A549 (cell line): Measurements from ENCODE around the gene ADARB2. TPM values are rescaled to one million over a fixed set of nuclear protein-coding genes. Genes with fewer than 3 reads are reported as not detected.

Experiments used
- ATAC-seq, 2 experiments: fragments of 200-7000 bp in 1 of 2; fragments of >200 bp in 1 of 2; cut with Nextera tagmentation in 1 of 2; cut with Tn5 transposase in 1 of 2; 3 replicates each; pipeline versions ENCODE4 v1.8.0 to v1.9.1; 2018 to 2020; ENCODE audit warnings: mild to moderate bottlenecking in 1 of 2, moderate library complexity in 1 of 2
- CTCF ChIA-PET: fragments of 300-600 bp; sonication (Branson Sonifier 250); formaldehyde crosslinking; extraction: SDS; loops from one replicate; lab custom pipeline; 2021; ENCODE audit warnings: antibody characterized with exemption, inconsistent platforms; lab: Yijun Ruan, JAX
- POLR2A ChIA-PET: fragments of 350-600 bp; formaldehyde crosslinking; extraction: SDS; loops from one replicate; lab custom pipeline; 2021; ENCODE audit warnings: antibody characterized with exemption, inconsistent platforms; lab: Yijun Ruan, JAX
- DNase-seq, 2 experiments: peaks; one replicate each; pipeline versions ENCODE4 v3.0.0 to v3.0.0-alpha.2; 2011 to 2016; ENCODE audit warnings: low read depth in 1 of 2, low spot score in 1 of 2
- FAIRE-seq: peaks from 2 replicates; lab custom pipeline; 2011; peaks lifted over from hg19 to GRCh38; lab: Jason Lieb, UNC
- H3K27ac ChIP-seq, 2 experiments: fragments of >200 bp; sonication (Bioruptor Twin); formaldehyde crosslinking; 3 replicates each; pipeline ENCODE4 v1.5.1; 2016 to 2017
- H3K4me1 ChIP-seq: fragments of >200 bp; sonication (Bioruptor Twin); formaldehyde crosslinking; 3 replicates; pipeline ENCODE4 v1.6.1; 2016
- H3K4me2 ChIP-seq: fragments of >200 bp; sonication (Bioruptor Twin); formaldehyde crosslinking; 3 replicates; pipeline ENCODE4 v1.6.1; 2016
- H3K4me3 ChIP-seq: fragments of >200 bp; sonication (Bioruptor Twin); formaldehyde crosslinking; 3 replicates; pipeline ENCODE4 v1.5.1; 2016
- H3K9me3 ChIP-seq: fragments of >200 bp; sonication (Bioruptor Twin); formaldehyde crosslinking; 3 replicates; pipeline ENCODE4 v1.6.1; 2016
- BCL3 ChIP-seq: fragments of >200 bp; sonication (Bioruptor Twin); formaldehyde crosslinking; IDR thresholded peaks from 3 replicates; pipeline ENCODE4 v1.6.1; 2016
- BHLHE40 ChIP-seq: IDR thresholded peaks from 2 replicates; pipeline ENCODE4 v1.6.1; 2012; ENCODE audit warnings: low read depth, low read length, inconsistent platforms
- CBX2 ChIP-seq: fragments of 200-600 bp; sonication (generic); IDR thresholded peaks from 2 replicates; pipeline ENCODE4 v1.6.1; 2016; ENCODE audit warnings: low read depth, mild to moderate bottlenecking, borderline replicate concordance
- CBX8 ChIP-seq: fragments of 200-600 bp; sonication (generic); IDR thresholded peaks from 2 replicates; pipeline ENCODE4 v1.6.1; 2016
- CEBPB ChIP-seq, 2 experiments: fragments of >200 bp in 1 of 2; sonication (Bioruptor Twin) in 1 of 2; formaldehyde crosslinking in 1 of 2; IDR thresholded peaks; 2 replicates each; pipeline ENCODE4 v1.6.1; 2012 to 2016
- CHD4 ChIP-seq: fragments of 200-600 bp; sonication (generic); IDR thresholded peaks from 2 replicates; pipeline ENCODE4 v1.6.1; 2016; ENCODE audit warnings: antibody characterized with exemption, mild to moderate bottlenecking, borderline replicate concordance
- CTCF ChIP-seq: fragments of >200 bp; sonication (Bioruptor Twin); formaldehyde crosslinking; IDR thresholded peaks from 3 replicates; pipeline ENCODE4 v1.5.1; 2016
- EHF ChIP-seq: fragments of 250-450 bp; sonication (Bioruptor Pico); IDR thresholded peaks from 2 replicates; pipeline ENCODE4 v1.5.0; 2020; ENCODE audit warnings: mild to moderate bottlenecking
- FOXS1 ChIP-seq: fragments of 250-450 bp; sonication (Bioruptor Pico); IDR thresholded peaks from 2 replicates; pipeline ENCODE4 v1.5.0; 2020; ENCODE audit warnings: mild to moderate bottlenecking, moderate library complexity
- HOXB13 ChIP-seq: fragments of 250-450 bp; sonication (Bioruptor Pico); IDR thresholded peaks from 2 replicates; pipeline ENCODE4 v1.5.0; 2020; ENCODE audit warnings: low read depth, mild to moderate bottlenecking, moderate library complexity
- HOXB5 ChIP-seq: fragments of 250-450 bp; sonication (Bioruptor Pico); IDR thresholded peaks from 2 replicates; pipeline ENCODE4 v1.5.0; 2020; ENCODE audit warnings: mild to moderate bottlenecking, moderate library complexity
- KDM5A ChIP-seq: fragments of 200-600 bp; sonication (generic); IDR thresholded peaks from 2 replicates; pipeline ENCODE4 v1.6.1; 2016; ENCODE audit warnings: antibody characterized with exemption, mild to moderate bottlenecking
- MAX ChIP-seq: IDR thresholded peaks from 2 replicates; pipeline ENCODE4 v1.6.1; 2012
- MYC ChIP-seq: IDR thresholded peaks from 2 replicates; pipeline ENCODE4 v1.6.1; 2012; ENCODE audit warnings: mild to moderate bottlenecking, inconsistent platforms, low read length, improper control_type of control experiment, borderline replicate concordance
- NPAS2 ChIP-seq: fragments of 250-450 bp; sonication (Bioruptor Pico); IDR thresholded peaks from 2 replicates; pipeline ENCODE4 v1.8.0; 2022; ENCODE audit warnings: mild to moderate bottlenecking, moderate library complexity, borderline replicate concordance
- PBX3 ChIP-seq: IDR thresholded peaks from 2 replicates; pipeline ENCODE4 v1.6.1; 2012
- SREBF2 ChIP-seq: fragments of 450-650 bp; IDR thresholded peaks from 2 replicates; pipeline ENCODE4 v1.6.1; 2014; ENCODE audit warnings: mild to moderate bottlenecking, moderate library complexity
- TFCP2L1 ChIP-seq: fragments of 250-450 bp; sonication (Bioruptor Pico); IDR thresholded peaks from 2 replicates; pipeline ENCODE4 v1.5.0; 2021; ENCODE audit warnings: mild to moderate bottlenecking
- TP53 ChIP-seq: fragments of 250-450 bp; sonication (Bioruptor Pico); IDR thresholded peaks from 2 replicates; pipeline ENCODE4 v1.5.0; 2021; ENCODE audit warnings: mild to moderate bottlenecking, moderate library complexity
- USF2 ChIP-seq: fragments of 450-650 bp; IDR thresholded peaks from 2 replicates; pipeline ENCODE4 v1.6.1; 2014; ENCODE audit warnings: antibody characterized with exemption
- ZC3H11A ChIP-seq: fragments of 450-650 bp; IDR thresholded peaks from 2 replicates; pipeline ENCODE4 v1.6.1; 2014; ENCODE audit warnings: antibody characterized with exemption, mild to moderate bottlenecking
- ZSCAN20 ChIP-seq: fragments of 250-450 bp; sonication (Bioruptor Pico); IDR thresholded peaks from 2 replicates; pipeline ENCODE4 v1.8.0; 2022; ENCODE audit warnings: mild to moderate bottlenecking, moderate library complexity
- WGBS: methylation state at CpG from one replicate; pipeline ENCODE4 v1.1.6; 2017; ENCODE audit errors: missing lambda C conversion rate; 5-methylcytosine and 5-hydroxymethylcytosine counted together
- polyA plus RNA-seq, 4 experiments: library from polyadenylated mRNA; depleted of rRNA in 3 of 4; stranded (reverse); fragments of >200 nt; fragmentation: RNase III in 1 of 4; extraction: RNeasy Plus Mini Kit Qiagen cat#74134 plus additional on column Dnase treatment in 1 of 4; gene quantifications; 2 replicates in 3 of 4; 3 replicates in 1 of 4; pipeline ENCODE4 v1.2.3, GENCODE V29; 2011 to 2017

Gene ADARB2
- polyA plus RNA-seq, 2 of the 4 experiments (the other 2 are of a cell fraction), result not detected

- no peak for FAIRE-seq
- ChIA-PET CTCF (interaction anchor here (1.6 kb wide), 1 partner anchor 32 kb away, joined by 3 read pairs; no protein-coding TSS in a partner anchor), POLR2A (no interaction called here)
- Histone ChIP-seq H3K4me3 (no peak overlapping the region), H3K27ac (no peak overlapping the region), H3K4me1 (no peaks in the 10 kb centered on the region)
- WGBS, result 42% methylated on average over 12 of the region's 12 CpGs
- TF ChIP-seq CBX2 (no peak), TP53 (CRISPR knock-in tag) (no peak), MYC (no peak), CEBPB (IDR thresholded peaks at IDR 0.05) (no peak), FOXS1 (no peak), NPAS2 (CRISPR knock-in tag) (no peak), BCL3 (no peak), CHD4 (no peak), BHLHE40 (no peak), KDM5A (no peak), HOXB5 (CRISPR knock-in tag) (no peak), CBX8 (no peak), PBX3 (no peak), TFCP2L1 (CRISPR knock-in tag) (no peak), MAX (no peak), ZC3H11A (no peak)
- TF ChIP-seq, all 56 proteins: peak for 0
- DNase-seq, result no peak
- no peak for ATAC-seq
- H3K4me2 ChIP-seq, result no peak overlapping the region
- H3K9me3 ChIP-seq, result no peaks in the 10 kb centered on the region
These were observed 53.7 kb downstream of the ADARB2 start for GRCh38 chr10:1683649-1684048.

GRCh38 chr10:1679821-1680650 is 57.3 kb downstream of the ADARB2 start:
- CTCF ChIA-PET, result no interaction called here
- no peaks in the 10 kb centered on the region for H3K4me1 ChIP-seq

More at GRCh38 chr10:1679821-1680650, 57.3 kb downstream of the ADARB2 start:
- DNase-seq (no peak), FAIRE-seq (no peak), ATAC-seq (no peak)
- no peaks in the 10 kb centered on the region for H3K9me3 ChIP-seq
- WGBS, result 23% methylated on average over 13 of the region's 13 CpGs
- POLR2A ChIA-PET, result no interaction called here
- H3K4me2 ChIP-seq, result no peak overlapping the region
- no peak overlapping the region for H3K4me3 ChIP-seq
- no peak overlapping the region for H3K27ac ChIP-seq
- TF ChIP-seq SREBF2, result no peak
- TF ChIP-seq CBX8, result no peak
- no peak for TF ChIP-seq CEBPB (IDR thresholded peaks at IDR 0.05)
- TF ChIP-seq CTCF, result no peak
- TF ChIP-seq USF2, result no peak
- no peak for TF ChIP-seq ZSCAN20
- TF ChIP-seq EHF (CRISPR knock-in tag), result no peak
- no peak for TF ChIP-seq HOXB13 (CRISPR knock-in tag)
